Heart right ventricle (tissue), 16 donors: ENCODE data around the gene CNDP1. TPM values are rescaled to one million over a fixed set of nuclear protein-coding genes. Genes with fewer than 3 reads are reported as not detected.

Experiments
- ATAC-seq, 8 donors: fragments of 200-7000 bp; cut with Tn5 transposase; one replicate each; pipeline ENCODE4 v1.9.1; 2020; ENCODE audit warnings: mild to moderate bottlenecking in 8 of 8, moderate library complexity in 8 of 8, moderate number of reproducible peaks in 1 of 8
- DNase-seq, 2 donors: peaks; one replicate each; pipeline ENCODE4 v3.0.0-alpha.2; 2020
- H3K27ac ChIP-seq, 10 donors: fragments of 200-600 bp; sonication (generic) in 2 of 10; one replicate each; pipeline versions ENCODE4 v1.5.0 to v1.8.0; 2020 to 2022; ENCODE audit warnings: mild to moderate bottlenecking in 3 of 10
- H3K27me3 ChIP-seq, 7 donors: fragments of 200-600 bp; one replicate each; pipeline ENCODE4 v1.8.0; 2021 to 2022; ENCODE audit warnings: mild to moderate bottlenecking in 2 of 7
- H3K36me3 ChIP-seq, 9 donors: fragments of 200-600 bp; sonication (generic) in 1 of 9; one replicate each; pipeline versions ENCODE4 v1.5.0 to v1.8.0; 2020 to 2022; ENCODE audit warnings: mild to moderate bottlenecking in 2 of 9
- H3K4me1 ChIP-seq, 9 donors: fragments of 200-600 bp; sonication (generic) in 1 of 9; one replicate each; pipeline versions ENCODE4 v1.5.0 to v1.8.0; 2020 to 2022; ENCODE audit warnings: mild to moderate bottlenecking in 4 of 9
- H3K4me3 ChIP-seq, 10 donors: fragments of 200-600 bp; sonication (generic) in 2 of 10; one replicate each; pipeline versions ENCODE4 v1.5.0 to v1.8.0; 2020 to 2022; ENCODE audit warnings: mild to moderate bottlenecking in 7 of 10, moderate library complexity in 2 of 10
- H3K9me3 ChIP-seq, 11 donors: fragments of 200-600 bp in 10 of 11; sonication (generic) in 2 of 11; one replicate each; pipeline versions ENCODE4 v1.5.0 to v1.8.0; 2013 to 2022; ENCODE audit warnings: mild to moderate bottlenecking in 2 of 11, control low read depth in 1 of 11, moderate library complexity in 1 of 11
- WGBS, 2 donors: extraction: QIAGEN DNeasy Blood & Tissue Kit; methylation state at CpG; one replicate each; pipeline ENCODE4 v1.1.7; 2013; ENCODE audit warnings: inconsistent platforms in 1 of 2; 5-methylcytosine and 5-hydroxymethylcytosine counted together
- intact Hi-C, 10 donors: fragments of 100-400 bp; cut with DNase I; formaldehyde crosslinking; loops; one replicate each; pipeline versions ENCODE4 v1.11.1 to v1.14.2; 2022
- polyA plus RNA-seq, 2 donors: library from polyadenylated mRNA; stranded (reverse); fragments of 200-250 nt; gene quantifications; one replicate each; pipeline ENCODE4 v1.2.3, GENCODE V29; 2013
- total RNA-seq, 10 donors: library from RNA; stranded (reverse); fragmentation: NEBNext Ultra II Directional in 3 of 10; extraction: Animal tissue kit (Norgen Biotek cat#: 25700) in 3 of 10; gene quantifications; one replicate each; pipeline versions ENCODE4 v1.2.1 to v1.2.4, GENCODE V29; 2021 to 2023
- TF ChIP-seq, protein P1 (sequence below), 9 donors: fragments of 200-600 bp; sonication (generic) in 2 of 9; IDR thresholded peaks; one replicate each; pipeline versions ENCODE4 v1.5.0 to v1.8.0; 2021 to 2022; ENCODE audit warnings: antibody characterized with exemption in 9 of 9, mild to moderate bottlenecking in 5 of 9, moderate library complexity in 1 of 9
- donor health status: Arrhythmogenic right ventricular cardiomyopathy.
- donor health status: ischemic (EF 13 %, LVEDD 7.1; RV severe dilation, severe dysfunction).
- donor health status: healthy with polysubstance abuse.
- donor health status: DM: no; HTN: yes; CAD: no.
- donor health status: DM: no; HTN: no; CAD: no.
- donor health status: ischemic (EF 25% LVEDD 6.9; RV normal size, moderate dysfunction).
- donor health status: ischemic (EF 25% LVEDD 5.7; RV mildly dilated, moderate dysfunction).
- donor health status: healthy.
- donor health status: DM: yes; HTN: yes; CAD: no.
- donor health status: Ischemic cardiomyopathy.
- donor health status: ischemic (EF 35%, LVEDD 5.7; RV mildly dilated, moderate dysfunction).
- donor health status: nonischemic (EF 11% LVEDD 7.7; RV severe dilation, severe dysfunction).
- donor health status: DM: yes; HTN: yes; CAD: no.
- donor health status: PGD.
- donor health status: ischemic (EF 29% LVEDD 5.4; RV normal size, mild dysfunction).
- donor health status: nonischemic (EF 23%, LVEDD 6.1; RV moderate dilation, normal function).

CNDP1 gene
- total and polyA plus RNA-seq, 12 donors: 0.11 to 0.12 TPM; not detected in 10

DNA sequence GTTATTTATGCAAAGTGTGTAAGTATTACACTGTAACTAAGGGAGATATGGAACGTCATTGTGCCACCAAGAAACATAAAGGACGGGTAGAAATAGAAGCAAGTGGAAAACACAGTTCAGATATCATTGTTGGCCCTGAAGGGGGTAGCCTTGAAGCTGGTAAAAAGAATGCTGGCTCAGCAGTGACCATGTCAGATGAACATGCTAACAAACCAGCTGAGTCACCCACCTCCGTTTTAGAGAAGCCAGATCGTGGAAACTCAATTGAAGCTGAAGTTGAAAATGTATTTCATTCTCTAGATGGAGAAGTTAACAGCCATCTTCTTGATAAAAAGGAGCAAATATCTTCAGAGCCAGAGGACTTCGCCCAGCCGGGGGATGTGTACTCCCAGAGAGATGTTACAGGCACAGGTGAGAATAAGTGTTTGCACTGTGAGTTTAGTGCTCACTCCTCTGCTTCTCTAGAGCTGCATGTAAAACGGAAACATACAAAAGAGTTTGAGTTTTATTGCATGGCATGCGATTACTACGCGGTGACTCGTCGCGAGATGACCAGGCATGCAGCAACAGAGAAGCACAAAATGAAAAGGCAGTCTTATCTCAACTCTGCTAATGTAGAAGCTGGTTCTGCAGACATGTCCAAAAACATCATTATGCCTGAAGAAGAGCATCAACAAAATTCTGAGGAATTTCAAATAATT, 99.5 kb downstream of the CNDP1 start:
- Histone ChIP-seq H3K4me1 (peaks cover 0 to 23% (median 0%) of the 10 kb centered on the region in 9 donors), H3K27me3 (no peaks in the 10 kb centered on the region), H3K36me3 (peaks cover 0 to 54% (median 5%) of the 10 kb centered on the region in 9 donors), H3K27ac (no peak overlapping the region), H3K4me3 (no peak overlapping the region), H3K9me3 (no peaks in the 10 kb centered on the region)
- intact Hi-C loops: loop anchor here in 1 of 10 donors (10.0 kb wide), 1 partner anchor 1091 kb away; no protein-coding TSS in a partner anchor
- ATAC-seq: no peak
- WGBS, 2 donors: 92 to 94% methylated on average over 13 of the region's 13 CpGs
- DNase-seq: no peak
- TF ChIP-seq, protein P1, sequence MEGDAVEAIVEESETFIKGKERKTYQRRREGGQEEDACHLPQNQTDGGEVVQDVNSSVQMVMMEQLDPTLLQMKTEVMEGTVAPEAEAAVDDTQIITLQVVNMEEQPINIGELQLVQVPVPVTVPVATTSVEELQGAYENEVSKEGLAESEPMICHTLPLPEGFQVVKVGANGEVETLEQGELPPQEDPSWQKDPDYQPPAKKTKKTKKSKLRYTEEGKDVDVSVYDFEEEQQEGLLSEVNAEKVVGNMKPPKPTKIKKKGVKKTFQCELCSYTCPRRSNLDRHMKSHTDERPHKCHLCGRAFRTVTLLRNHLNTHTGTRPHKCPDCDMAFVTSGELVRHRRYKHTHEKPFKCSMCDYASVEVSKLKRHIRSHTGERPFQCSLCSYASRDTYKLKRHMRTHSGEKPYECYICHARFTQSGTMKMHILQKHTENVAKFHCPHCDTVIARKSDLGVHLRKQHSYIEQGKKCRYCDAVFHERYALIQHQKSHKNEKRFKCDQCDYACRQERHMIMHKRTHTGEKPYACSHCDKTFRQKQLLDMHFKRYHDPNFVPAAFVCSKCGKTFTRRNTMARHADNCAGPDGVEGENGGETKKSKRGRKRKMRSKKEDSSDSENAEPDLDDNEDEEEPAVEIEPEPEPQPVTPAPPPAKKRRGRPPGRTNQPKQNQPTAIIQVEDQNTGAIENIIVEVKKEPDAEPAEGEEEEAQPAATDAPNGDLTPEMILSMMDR (IDR thresholded peaks at IDR 0.05): no peak

DNA sequence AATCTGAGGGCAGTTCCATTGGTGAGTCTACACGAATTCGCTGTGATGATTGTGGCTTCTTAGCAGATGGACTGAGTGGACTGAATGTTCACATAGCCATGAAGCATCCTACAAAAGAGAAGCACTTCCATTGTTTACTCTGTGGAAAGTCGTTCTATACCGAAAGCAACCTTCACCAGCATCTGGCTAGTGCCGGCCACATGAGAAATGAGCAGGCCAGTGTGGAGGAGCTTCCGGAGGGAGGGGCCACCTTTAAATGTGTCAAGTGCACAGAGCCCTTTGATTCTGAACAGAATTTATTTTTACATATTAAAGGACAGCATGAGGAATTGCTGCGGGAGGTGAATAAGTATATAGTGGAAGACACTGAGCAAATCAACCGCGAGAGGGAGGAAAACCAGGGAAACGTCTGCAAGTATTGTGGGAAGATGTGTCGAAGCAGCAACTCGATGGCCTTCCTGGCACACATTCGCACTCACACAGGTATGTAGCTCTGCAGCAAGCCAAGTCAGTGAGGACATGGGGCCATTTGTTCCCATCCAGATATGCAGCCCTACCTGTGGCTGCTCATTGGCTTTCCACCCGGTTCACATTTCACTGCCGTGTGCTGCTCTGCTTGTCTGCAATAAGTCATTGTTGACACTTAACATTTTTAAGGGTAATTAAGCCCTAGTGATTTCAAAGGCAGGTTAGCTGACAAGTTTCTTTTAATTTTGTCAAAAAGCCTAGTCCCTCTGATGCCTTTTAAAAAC, 101.1 kb downstream of the CNDP1 start:
- WGBS, 2 donors: 91 to 93% methylated on average over 15 of the region's 15 CpGs
- Histone ChIP-seq H3K27ac (no peak overlapping the region), H3K4me3 (no peak overlapping the region), H3K4me1 (peaks cover 0 to 23% (median 0%) of the 10 kb centered on the region in 9 donors), H3K36me3 (peaks cover 0 to 54% (median 5%) of the 10 kb centered on the region in 9 donors), H3K27me3 (no peaks in the 10 kb centered on the region), H3K9me3 (no peaks in the 10 kb centered on the region)
- TF ChIP-seq, protein P1 (IDR thresholded peaks at IDR 0.05): no peak
- ATAC-seq (no peak), DNase-seq (no peak)
- intact Hi-C loops: loop anchor here in 1 of 10 donors (10.0 kb wide), 1 partner anchor 1089 kb away; no protein-coding TSS in a partner anchor

Other genes starting within 250 kb of the CNDP1 start
- gene CYB5A, start 242.5 kb upstream of the CNDP1 start, total RNA-seq: 100 to 1,000 TPM in 2 of 10 donors, 10 to 100 TPM in 8; 61.0 to 121 (median 78.0) TPM
- gene CYB5A, start 242.5 kb upstream of the CNDP1 start, polyA plus RNA-seq: 10 to 100 TPM; 40.4 to 47.5 TPM
- gene C18orf63, start 218.7 kb upstream of the CNDP1 start, total RNA-seq: not detected
- gene C18orf63, start 218.7 kb upstream of the CNDP1 start, polyA plus RNA-seq: not detected
- gene DIPK1C, start 77.2 kb upstream of the CNDP1 start, total RNA-seq: 10 to 100 TPM in 2 of 10 donors, 1 to 10 TPM in 7, under 1 TPM in 1; 0.90 to 12.9 (median 6.6) TPM
- gene DIPK1C, start 77.2 kb upstream of the CNDP1 start, polyA plus RNA-seq: 1 to 10 TPM in 1 of 2 donors, under 1 TPM in 1; 0.70 to 8.0 TPM
- gene CNDP2, start 38.1 kb upstream of the CNDP1 start, total RNA-seq: 100 to 1,000 TPM in 1 of 10 donors, 10 to 100 TPM in 9; 50.2 to 117 (median 75.3) TPM
- gene CNDP2, start 38.1 kb upstream of the CNDP1 start, polyA plus RNA-seq: 10 to 100 TPM; 48.9 to 62.3 TPM
- gene ZNF407, start 63.4 kb downstream of the CNDP1 start, total RNA-seq: 10 to 100 TPM in 9 of 10 donors, 1 to 10 TPM in 1; 8.7 to 14.9 (median 12.9) TPM
- gene ZNF407, start 63.4 kb downstream of the CNDP1 start, polyA plus RNA-seq: 1 to 10 TPM; 2.5 to 4.1 TPM